Left lung (tissue), 10 donors: ENCODE measurements around the gene PET100. TPM values are rescaled to one million over a fixed set of nuclear protein-coding genes. Genes with fewer than 3 reads are reported as not detected.

Source experiments
- ATAC-seq: fragments of 200-7000 bp; cut with Tn5 transposase; one replicate; pipeline ENCODE4 v1.9.1; 2020; ENCODE audit warnings: moderate library complexity
- DNase-seq, 4 donors: peaks; one replicate each; pipeline ENCODE4 v3.0.0-alpha.2; 2013 to 2020
- H3K27ac ChIP-seq, 2 donors: fragments of 200-600 bp; sonication (generic) in 1 of 2; one replicate each; pipeline versions ENCODE4 v1.5.0 to v1.8.0; 2020 to 2021
- H3K27me3 ChIP-seq, 2 donors: fragments of 200-600 bp; sonication (generic) in 1 of 2; one replicate each; pipeline versions ENCODE4 v1.5.0 to v1.8.0; 2020 to 2021
- H3K36me3 ChIP-seq, 2 donors: fragments of 200-600 bp; sonication (generic) in 1 of 2; one replicate each; pipeline versions ENCODE4 v1.5.0 to v1.8.0; 2020 to 2021
- H3K4me1 ChIP-seq, 2 donors: fragments of 200-600 bp; one replicate each; pipeline ENCODE4 v1.8.0; 2021
- H3K4me3 ChIP-seq, 2 donors: fragments of 200-600 bp; sonication (generic) in 1 of 2; one replicate each; pipeline versions ENCODE4 v1.5.0 to v1.8.0; 2020 to 2021; ENCODE audit warnings: mild to moderate bottlenecking in 1 of 2
- H3K9me3 ChIP-seq, 2 donors: fragments of 200-600 bp; sonication (generic) in 1 of 2; one replicate each; pipeline versions ENCODE4 v1.5.0 to v1.8.0; 2020 to 2021
- CTCF ChIP-seq, 2 donors: fragments of 200-600 bp; sonication (generic) in 1 of 2; IDR thresholded peaks; one replicate each; pipeline versions ENCODE4 v1.5.0 to v1.8.0; 2021; ENCODE audit warnings: antibody characterized with exemption in 2 of 2
- intact Hi-C, 2 donors: fragments of 100-400 bp; cut with DNase I; formaldehyde crosslinking; loops; one replicate each; pipeline versions ENCODE4 v1.11.2 to v1.14.2; 2022
- polyA plus RNA-seq, 6 donors: library from polyadenylated mRNA; unstranded; fragments of 120-200 nt; gene quantifications; one replicate each; pipeline ENCODE4 v1.2.1, GENCODE V29; 2013; ENCODE audit not compliant: insufficient read length in 6 of 6
- total RNA-seq, 2 donors: library from RNA; stranded (reverse); fragmentation: NEBNext Ultra II Directional; extraction: Animal tissue kit (Norgen Biotek cat#: 25700); gene quantifications; one replicate each; pipeline ENCODE4 v1.2.1, GENCODE V29; 2021
- donor health status: DM: no; HTN: yes; CAD: no.
- donor health status: DM: no; HTN: no; CAD: no.

PET100 gene
- total and polyA plus RNA-seq, 8 donors = 82.8 to 111 (median 97.7) TPM

- H3K36me3 ChIP-seq = peaks cover 0 to 18% of the 10 kb centered on the region in 2 donors
- no peak overlapping the region for H3K4me3 ChIP-seq
- peaks cover 0 to 24% of the 10 kb centered on the region in 2 donors for H3K27me3 ChIP-seq
- ATAC-seq = no peak
- no peak overlapping the region for H3K27ac ChIP-seq
- no peak for TF ChIP-seq CTCF (IDR thresholded peaks at IDR 0.05)
- intact Hi-C loops = no loop called here
- no peak for DNase-seq
- H3K4me1 ChIP-seq = no peaks in the 10 kb centered on the region
- H3K9me3 ChIP-seq = no peaks in the 10 kb centered on the region
Measured at GRCh38 chr19:7607212-7607873, 22.2 kb upstream of the PET100 start.

GRCh38 chr19:7607874-7608560, 21.6 kb upstream of the PET100 start:
- no peak for TF ChIP-seq CTCF (IDR thresholded peaks at IDR 0.05)
- Histone ChIP-seq H3K9me3 (no peaks in the 10 kb centered on the region), H3K36me3 (peaks cover 0 to 18% of the 10 kb centered on the region in 2 donors), H3K27me3 (peaks cover 0 to 17% of the 10 kb centered on the region in 2 donors), H3K27ac (no peak overlapping the region), H3K4me3 (no peak overlapping the region), H3K4me1 (no peaks in the 10 kb centered on the region)
- no peak for ATAC-seq
- no peak for DNase-seq
- intact Hi-C loops = no loop called here

GRCh38 chr19:7610491-7611240, 18.9 kb upstream of the PET100 start:
- Histone ChIP-seq H3K27me3 (no peaks in the 10 kb centered on the region), H3K4me3 (no peak overlapping the region), H3K9me3 (no peaks in the 10 kb centered on the region), H3K27ac (no peak overlapping the region), H3K36me3 (peaks cover 0 to 18% of the 10 kb centered on the region in 2 donors), H3K4me1 (no peaks in the 10 kb centered on the region)
- intact Hi-C loops = no loop called here
- no peak for TF ChIP-seq CTCF (IDR thresholded peaks at IDR 0.05)
- no peak for ATAC-seq
- no peak for DNase-seq

- DNase-seq = no peak
- peak; percentile 10 for ATAC-seq
- intact Hi-C loops = no loop called here
- H3K36me3 ChIP-seq = peaks cover 0 to 18% of the 10 kb centered on the region in 2 donors
- H3K9me3 ChIP-seq = no peaks in the 10 kb centered on the region
- no peak overlapping the region for H3K27ac ChIP-seq
- H3K27me3 ChIP-seq = no peaks in the 10 kb centered on the region
- TF ChIP-seq CTCF (IDR thresholded peaks at IDR 0.05) = no peak
- H3K4me3 ChIP-seq = no peak overlapping the region
- no peaks in the 10 kb centered on the region for H3K4me1 ChIP-seq
Measured at GRCh38 chr19:7611541-7612279, 17.9 kb upstream of the PET100 start.
